GM12878 (cell line): ENCODE data around the gene SLC2A14. TPM values are rescaled to one million over a fixed set of nuclear protein-coding genes. Genes with fewer than 3 reads are reported as not detected.
"Not testable (repeated sequence)": the region's sequence is repeated elsewhere in the genome, so short reads cannot be mapped to it uniquely, and the experiment has no call there.

Experiments used
- ATAC-seq: fragments of 200-7000 bp; cut with Tn5 transposase; 3 replicates; pipeline ENCODE4 v1.9.1; 2020; ENCODE audit warnings: mild to moderate bottlenecking, moderate library complexity
- BruUV-seq: library from RNA; stranded (reverse); fragments of 400-500 nt; replicated peaks from 2 replicates; lab custom pipeline; 2021; lab: Mats Ljungman, UMichigan
- CTCF ChIA-PET: fragments of 300-600 bp; sonication (Branson Sonifier 250); formaldehyde crosslinking; extraction: SDS; loops from one replicate; lab custom pipeline; 2021; ENCODE audit warnings: inconsistent platforms; lab: Yijun Ruan, JAX
- POLR2A ChIA-PET: fragments of 350-600 bp; formaldehyde crosslinking; extraction: SDS; loops from one replicate; lab custom pipeline; 2021; ENCODE audit warnings: inconsistent platforms; lab: Charles Lee
- RAD21 ChIA-PET: fragments of 300-600 bp; sonication (Branson Sonifier 250); formaldehyde crosslinking; loops from one replicate; lab custom pipeline; 2023; ENCODE audit warnings: antibody characterized with exemption; ENCODE audit not compliant: unreplicated experiment; lab: Charles Lee
- SMC1A ChIA-PET: fragments of 300-600 bp; sonication (Branson Sonifier 250); formaldehyde crosslinking; loops from one replicate; lab custom pipeline; 2023; ENCODE audit not compliant: unreplicated experiment, uncharacterized antibody; lab: Charles Lee
- DNase-seq: peaks from one replicate; pipeline ENCODE4 v3.0.0-alpha.2; 2011; ENCODE audit warnings: low read depth, low spot score
- FAIRE-seq: peaks from 3 replicates; lab custom pipeline; 2011; peaks lifted over from hg19 to GRCh38; lab: Jason Lieb, UNC
- H2AFZ ChIP-seq: 2 replicates; pipeline ENCODE4 v1.6.0; 2011; ENCODE audit warnings: low read depth, low read length, control low read depth; ENCODE audit not compliant: control insufficient read depth
- H3K27ac ChIP-seq: 2 replicates; pipeline ENCODE4 v1.5.1; 2011; ENCODE audit warnings: control low read depth; ENCODE audit not compliant: control insufficient read depth, insufficient read depth
- H3K27me3 ChIP-seq, 2 experiments: replicated peaks in 1 of 2; 2 replicates each; pipeline versions ENCODE4 v1.6.0 to v1.6.1; 2011; ENCODE audit warnings: low read length in 1 of 2; ENCODE audit not compliant: control insufficient read depth in 2 of 2, insufficient read depth in 2 of 2
- H3K36me3 ChIP-seq, 2 experiments: 2 replicates each; pipeline ENCODE4 v1.5.1; 2011; ENCODE audit warnings: low read length in 1 of 2; ENCODE audit not compliant: control insufficient read depth in 2 of 2, insufficient read depth in 2 of 2
- H3K4me1 ChIP-seq: 2 replicates; pipeline ENCODE4 v1.6.1; 2011; ENCODE audit warnings: mild to moderate bottlenecking, low read length, moderate library complexity, mixed read lengths; ENCODE audit not compliant: control insufficient read depth, insufficient read depth
- H3K4me2 ChIP-seq: 2 replicates; pipeline ENCODE4 v1.6.0; 2011; ENCODE audit warnings: control low read depth; ENCODE audit not compliant: control insufficient read depth, insufficient read depth
- H3K4me3 ChIP-seq: fragments of 200-600 bp; sonication (generic); 2 replicates; pipeline ENCODE4 v1.5.1; 2016
- H3K79me2 ChIP-seq: 2 replicates; pipeline ENCODE4 v1.6.0; 2011; ENCODE audit warnings: low read length; ENCODE audit not compliant: control insufficient read depth, insufficient read depth
- H3K9ac ChIP-seq: 2 replicates; pipeline ENCODE4 v1.8.0; 2011; ENCODE audit warnings: low read length, control low read depth, mixed read lengths; ENCODE audit not compliant: control insufficient read depth, insufficient read depth
- H3K9me3 ChIP-seq: replicated peaks from 3 replicates; pipeline ENCODE4 v1.5.1; 2011; ENCODE audit warnings: mild to moderate bottlenecking, low read length; ENCODE audit not compliant: control insufficient read depth, insufficient read depth
- H4K20me1 ChIP-seq: 2 replicates; pipeline ENCODE4 v1.6.0; 2011; ENCODE audit not compliant: control insufficient read depth, insufficient read depth
- WGBS: methylation state at CpG from one replicate; pipeline ENCODE4 v1.1.6; 2016; ENCODE audit warnings: low lambda C conversion rate; ENCODE audit not compliant: insufficient replicate concordance, insufficient coverage; ENCODE audit errors: missing lambda C conversion rate; 5-methylcytosine and 5-hydroxymethylcytosine counted together
- in situ Hi-C: fragments of 300-500 bp; cut with MboI; formaldehyde crosslinking; loops from 9 replicates; pipeline ENCODE4 v1.14.3; 2018; ENCODE audit warnings: mixed read lengths
- intact Hi-C: fragments of 100-400 bp; cut with micrococcal nuclease; formaldehyde crosslinking; loops from one replicate; pipeline ENCODE4 v1.14.2; 2022; ENCODE audit not compliant: unreplicated experiment
- polyA plus RNA-seq, 11 experiments: library from polyadenylated mRNA; depleted of rRNA in 4 of 11; unstranded in 6 of 11; stranded (reverse) in 5 of 11; fragments of >200 nt; fragmentation: Nextera tagmentation in 4 of 11; fragmentation: Illumina TruSeq in 1 of 11; extraction: Ambion mirVana in 4 of 11; extraction: Trizol in 1 of 11; gene quantifications; 1 replicate in 1 of 11; 2 replicates in 10 of 11; pipeline versions ENCODE4 v1.2.1 to v1.2.3, GENCODE V29; 2011 to 2016; ENCODE audit warnings: inconsistent platforms in 2 of 11, missing spikeins in 2 of 11, low read depth in 1 of 11
- total RNA-seq, 4 experiments: library from RNA; depleted of rRNA in 3 of 4; stranded (reverse); fragments of >200 nt in 3 of 4; fragmentation: Illumina TruSeq in 1 of 4; extraction: Trizol in 1 of 4; gene quantifications; 2 replicates each; pipeline versions ENCODE4 v1.2.1 to v1.2.3, GENCODE V29; 2013 to 2021

Gene SLC2A14
- total and polyA plus RNA-seq, 10 of the 15 experiments (the other 5 are each of a cell fraction or from before 2014, with no cell fraction given): 0.05 to 0.69 (median 0.19) TPM; not detected in 1

DNA sequence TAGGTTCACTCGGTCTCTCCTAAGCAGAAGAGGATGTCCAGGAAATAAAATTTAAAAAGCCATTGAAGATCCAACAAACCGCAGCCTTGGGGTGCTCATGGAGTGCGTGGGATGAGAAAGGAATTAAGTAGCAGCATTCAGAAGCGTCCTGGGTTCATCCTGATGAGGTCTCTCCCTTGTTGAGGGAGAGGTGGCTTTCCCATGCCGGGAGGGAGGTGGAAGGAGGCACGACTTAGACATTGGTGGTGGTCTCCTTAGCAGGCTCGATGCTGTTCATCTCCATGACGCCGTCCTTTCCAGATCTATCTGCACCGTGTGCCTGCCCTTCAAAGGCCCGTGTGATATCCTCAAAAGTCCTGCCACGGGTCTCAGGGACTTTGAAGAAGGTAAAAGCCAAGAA lies 48.5 kb upstream of the SLC2A14 start:
- intact Hi-C loops, in situ Hi-C loops, FAIRE-seq, BruUV-seq, POLR2A ChIA-PET, H3K79me2 ChIP-seq, H2AFZ ChIP-seq, H4K20me1 ChIP-seq, H3K4me3 ChIP-seq, H3K4me1 ChIP-seq, ATAC-seq, H3K9me3 ChIP-seq, H3K4me2 ChIP-seq, H3K9ac ChIP-seq, H3K27ac ChIP-seq, SMC1A ChIA-PET, H3K27me3 ChIP-seq, DNase-seq, RAD21 ChIA-PET: not testable (repeated sequence)
- WGBS: 66% methylated on average over 12 of the region's 12 CpGs
- peaks cover 0 to 22% of the 10 kb centered on the region in 2 experiments; a peak in 2 of 4 replicates for H3K36me3 ChIP-seq
- CTCF ChIA-PET: interaction anchor here (6.7 kb wide), 1 partner anchor 12 kb away, joined by 31 read pairs; no protein-coding TSS in a partner anchor

- ChIA-PET RAD21 (interaction anchor here (1.2 kb wide), 1 partner anchor 15 kb away, joined by 7 read pairs; no protein-coding TSS in a partner anchor), CTCF (interaction anchor here (0.6 to 6.7 kb wide), 4 partner anchors 13 to 241 kb away, joined by 3 to 31 read pairs (median 4); no protein-coding TSS in a partner anchor), SMC1A (interaction anchor here (0.6 to 1.4 kb wide), 3 partner anchors 11 to 16 kb away, joined by 3 to 4 read pairs (median 3); no protein-coding TSS in a partner anchor)
- H4K20me1 ChIP-seq, H3K9me3 ChIP-seq, H3K4me3 ChIP-seq, in situ Hi-C loops, H3K4me2 ChIP-seq, ATAC-seq, H3K9ac ChIP-seq, H3K4me1 ChIP-seq, intact Hi-C loops, H3K27ac ChIP-seq, BruUV-seq, FAIRE-seq, H3K27me3 ChIP-seq, POLR2A ChIA-PET, H2AFZ ChIP-seq, H3K79me2 ChIP-seq, DNase-seq: not testable (repeated sequence)
- 79% methylated on average over 7 of the region's 7 CpGs for WGBS
- peaks cover 0 to 12% of the 10 kb centered on the region in 2 experiments; a peak in 2 of 4 replicates for H3K36me3 ChIP-seq
These were observed 45.5 kb upstream of the SLC2A14 start for GRCh38 chr12:7918268-7918590.
